ENCODE data around the gene GYPB.
"Not testable (repeated sequence)": the region's sequence is repeated elsewhere in the genome, so short reads cannot be mapped to it uniquely, and the experiment has no call there.

The GYPB gene

DNA sequence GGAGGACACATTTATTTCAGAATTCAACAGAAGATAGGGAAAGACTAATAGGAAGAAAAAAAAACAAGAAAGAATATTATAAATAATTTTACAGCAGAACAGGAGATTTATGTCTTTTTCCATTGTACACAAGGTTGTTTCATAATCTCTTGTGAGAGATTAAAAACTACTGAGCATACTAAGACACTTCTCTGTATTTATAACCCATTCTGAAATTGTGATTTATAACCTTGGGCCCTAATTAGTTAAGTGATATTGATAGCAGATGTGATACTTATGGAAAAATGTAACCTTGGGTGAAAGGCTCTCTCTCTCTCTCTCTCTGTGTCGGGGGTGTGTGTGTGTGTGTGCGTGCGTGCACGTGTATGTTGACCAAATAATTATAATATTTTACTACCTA is 12.7 kb upstream of the GYPB start:
- H3K27me3 ChIP-seq (ENCODE audit: control insufficient read depth in 5 of 5, insufficient read depth in 4 of 5, low read length in 5 of 5); H3K4me3 ChIP-seq (ENCODE audit: low read depth in 1 of 5, low read length in 5 of 5); H3K36me3 ChIP-seq (ENCODE audit: control insufficient read depth in 5 of 5, insufficient read depth in 5 of 5, low read length in 5 of 5); H3K4me1 ChIP-seq (ENCODE audit: control insufficient read depth in 5 of 5, insufficient read depth in 5 of 5, low read length in 5 of 5); H3K27ac ChIP-seq (ENCODE audit: low read depth, low read length); H3K9me3 ChIP-seq (ENCODE audit: control insufficient read depth in 5 of 5, low read length in 5 of 5); H3K9ac ChIP-seq (ENCODE audit: low read length in 5 of 5): not testable (repeated sequence)

DNA sequence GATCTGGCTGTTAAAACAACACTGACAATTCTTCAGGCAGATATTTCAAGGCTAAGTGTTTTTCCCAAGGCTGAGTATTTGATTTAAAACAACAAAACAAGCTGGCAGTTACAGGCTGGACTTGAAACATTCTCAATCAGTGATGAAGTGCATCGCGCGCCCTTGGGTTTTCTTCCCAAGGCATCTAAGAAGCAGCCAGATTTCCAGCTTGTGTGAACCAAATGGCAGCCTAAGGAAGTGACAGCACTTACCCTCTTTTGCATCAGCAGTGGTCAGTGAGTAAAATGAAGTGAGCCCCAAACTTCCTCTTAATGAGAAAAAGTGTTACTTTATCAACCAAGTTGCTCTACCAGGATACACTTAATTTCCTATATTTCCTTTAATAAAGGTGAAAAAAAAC is 12.2 kb upstream of the GYPB start:
- H3K27me3 ChIP-seq (ENCODE audit: control insufficient read depth in 5 of 5, insufficient read depth in 4 of 5, low read length in 5 of 5); H3K36me3 ChIP-seq (ENCODE audit: control insufficient read depth in 5 of 5, insufficient read depth in 5 of 5, low read length in 5 of 5); H3K9ac ChIP-seq (ENCODE audit: low read length in 5 of 5); H3K27ac ChIP-seq (ENCODE audit: low read depth, low read length); H3K4me3 ChIP-seq (ENCODE audit: low read depth in 1 of 5, low read length in 5 of 5); H3K9me3 ChIP-seq (ENCODE audit: control insufficient read depth in 5 of 5, low read length in 5 of 5); H3K4me1 ChIP-seq (ENCODE audit: control insufficient read depth in 5 of 5, insufficient read depth in 5 of 5, low read length in 5 of 5): not testable (repeated sequence)

DNA sequence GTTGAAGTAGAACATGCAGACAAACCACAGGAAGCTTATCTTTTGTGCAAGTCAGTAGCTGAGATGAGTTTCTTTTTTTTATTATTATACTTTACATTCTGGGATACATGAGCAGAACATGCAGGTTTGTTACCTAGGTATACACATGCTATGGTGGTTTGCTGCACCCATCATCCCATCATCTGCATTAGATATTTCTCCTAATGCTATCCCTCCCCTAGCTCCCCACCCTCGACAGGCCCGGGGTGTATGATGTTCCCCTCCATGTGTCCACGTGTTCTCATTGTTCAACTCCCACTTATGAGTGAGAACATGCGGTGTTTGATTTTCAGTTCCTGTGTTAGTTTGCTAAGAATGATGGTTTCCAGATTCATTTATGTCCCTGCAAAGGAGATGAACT is 11.5 kb upstream of the GYPB start:
- H3K27me3 ChIP-seq (ENCODE audit: control insufficient read depth in 5 of 5, insufficient read depth in 4 of 5, low read length in 5 of 5); H3K36me3 ChIP-seq (ENCODE audit: control insufficient read depth in 5 of 5, insufficient read depth in 5 of 5, low read length in 5 of 5); H3K9me3 ChIP-seq (ENCODE audit: control insufficient read depth in 5 of 5, low read length in 5 of 5); H3K27ac ChIP-seq (ENCODE audit: low read depth, low read length); H3K4me3 ChIP-seq (ENCODE audit: low read depth in 1 of 5, low read length in 5 of 5); H3K9ac ChIP-seq (ENCODE audit: low read length in 5 of 5); H3K4me1 ChIP-seq (ENCODE audit: control insufficient read depth in 5 of 5, insufficient read depth in 5 of 5, low read length in 5 of 5): not testable (repeated sequence)

DNA sequence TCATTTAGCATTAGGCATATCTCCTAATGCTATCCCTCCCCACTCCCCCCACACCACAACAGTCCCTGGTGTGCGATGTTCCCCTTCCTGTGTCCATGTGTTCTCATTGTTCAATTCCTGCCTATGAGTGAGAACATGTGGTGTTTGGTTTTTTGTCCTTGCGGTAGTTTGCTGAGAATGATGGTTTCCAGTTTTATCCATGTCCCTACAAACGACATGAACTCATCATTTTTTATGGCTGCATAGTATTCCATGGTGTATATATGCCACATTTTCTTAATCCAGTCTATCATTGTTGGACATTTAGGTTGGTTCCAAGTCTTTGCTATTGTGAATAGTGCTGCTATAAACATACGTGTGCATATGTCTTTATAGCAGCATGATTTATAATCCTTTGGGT is 7.5 kb upstream of the GYPB start:
- not testable (repeated sequence) for H3K27ac ChIP-seq (ENCODE audit: low read depth, low read length); H3K36me3 ChIP-seq (ENCODE audit: control insufficient read depth in 5 of 5, insufficient read depth in 5 of 5, low read length in 5 of 5); H3K9ac ChIP-seq (ENCODE audit: low read length in 5 of 5); H3K27me3 ChIP-seq (ENCODE audit: control insufficient read depth in 5 of 5, insufficient read depth in 4 of 5, low read length in 5 of 5); H3K4me3 ChIP-seq (ENCODE audit: low read depth in 1 of 5, low read length in 5 of 5); H3K9me3 ChIP-seq (ENCODE audit: control insufficient read depth in 5 of 5, low read length in 5 of 5); H3K4me1 ChIP-seq (ENCODE audit: control insufficient read depth in 5 of 5, insufficient read depth in 5 of 5, low read length in 5 of 5)

DNA sequence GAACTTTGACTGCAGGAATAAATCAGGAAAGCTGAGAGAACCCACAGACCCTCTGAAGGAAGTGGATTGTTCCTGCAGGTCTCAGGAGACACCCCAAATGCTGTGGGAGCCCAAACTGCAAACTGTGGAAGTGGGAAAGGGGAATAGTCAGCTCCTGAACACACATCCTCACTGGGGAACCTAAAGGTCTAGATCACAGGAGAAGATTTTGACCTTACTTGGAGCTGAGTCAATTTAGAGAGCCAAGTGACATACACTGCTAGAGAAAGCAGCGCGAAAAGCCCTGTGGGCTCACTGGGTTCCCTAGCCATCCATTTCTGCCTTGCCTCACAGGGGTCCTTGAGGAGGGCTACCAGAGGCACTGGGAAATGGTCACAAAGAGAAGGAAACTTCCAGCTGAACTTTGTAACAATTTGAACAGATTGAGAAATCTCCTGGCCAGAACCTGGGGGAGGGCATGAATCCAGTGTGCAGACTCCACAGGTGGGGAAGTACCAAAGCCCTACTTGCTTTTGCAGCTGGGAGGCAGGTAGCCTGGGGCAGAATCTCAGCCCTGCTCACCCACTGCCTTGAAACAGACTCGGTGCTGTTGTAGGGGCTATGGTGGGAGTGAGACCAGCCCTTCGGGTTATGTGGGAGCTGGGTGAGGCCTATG is 5.3 kb upstream of the GYPB start:
- not testable (repeated sequence) for H3K4me3 ChIP-seq (ENCODE audit: low read depth in 1 of 5, low read length in 5 of 5); H3K9me3 ChIP-seq (ENCODE audit: control insufficient read depth in 5 of 5, low read length in 5 of 5); H3K36me3 ChIP-seq (ENCODE audit: control insufficient read depth in 5 of 5, insufficient read depth in 5 of 5, low read length in 5 of 5)

DNA sequence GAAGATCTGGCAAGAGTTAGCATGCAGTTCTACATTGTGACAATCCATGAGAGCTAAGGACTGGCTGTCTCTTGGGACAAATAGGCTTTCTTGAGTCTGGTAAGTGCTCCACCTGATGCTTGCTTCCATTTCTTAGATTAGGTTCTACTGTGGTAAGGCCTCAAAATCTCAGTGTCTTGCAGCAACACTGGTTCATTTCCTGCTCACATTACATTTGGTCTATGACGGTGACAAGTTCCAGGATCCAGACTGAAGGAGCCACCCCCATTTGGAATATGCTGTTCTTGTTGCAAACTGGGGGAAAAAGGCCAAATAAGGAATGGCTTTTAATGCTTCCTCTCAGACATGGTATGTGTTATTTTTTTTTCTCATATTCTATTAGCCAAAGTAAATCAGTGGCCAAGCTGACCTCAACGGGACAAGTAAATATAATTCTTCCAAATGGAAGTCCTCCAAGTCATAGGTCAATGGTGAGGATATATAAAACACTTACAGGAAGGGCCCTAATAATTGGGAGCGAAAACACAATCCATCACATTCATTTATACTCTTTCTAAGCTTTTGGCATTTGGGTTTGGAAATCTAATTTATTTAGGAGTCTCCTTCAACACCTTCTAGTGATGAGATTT is 3.7 kb upstream of the GYPB start:
- not testable (repeated sequence) for H3K4me3 ChIP-seq (ENCODE audit: low read depth in 1 of 5, low read length in 5 of 5); H3K36me3 ChIP-seq (ENCODE audit: control insufficient read depth in 5 of 5, insufficient read depth in 5 of 5, low read length in 5 of 5); H3K27ac ChIP-seq (ENCODE audit: low read depth, low read length); H3K27me3 ChIP-seq (ENCODE audit: control insufficient read depth in 5 of 5, insufficient read depth in 4 of 5, low read length in 5 of 5); H3K9ac ChIP-seq (ENCODE audit: low read length in 5 of 5); H3K9me3 ChIP-seq (ENCODE audit: control insufficient read depth in 5 of 5, low read length in 5 of 5); H3K4me1 ChIP-seq (ENCODE audit: control insufficient read depth in 5 of 5, insufficient read depth in 5 of 5, low read length in 5 of 5)

More for the DNA sequence above, 5.3 kb upstream of the GYPB start:
- not testable (repeated sequence) for H3K27me3 ChIP-seq (ENCODE audit: control insufficient read depth in 5 of 5, insufficient read depth in 4 of 5, low read length in 5 of 5); H3K9ac ChIP-seq (ENCODE audit: low read length in 5 of 5); H3K27ac ChIP-seq (ENCODE audit: low read depth, low read length); H3K4me1 ChIP-seq (ENCODE audit: control insufficient read depth in 5 of 5, insufficient read depth in 5 of 5, low read length in 5 of 5)

DNA sequence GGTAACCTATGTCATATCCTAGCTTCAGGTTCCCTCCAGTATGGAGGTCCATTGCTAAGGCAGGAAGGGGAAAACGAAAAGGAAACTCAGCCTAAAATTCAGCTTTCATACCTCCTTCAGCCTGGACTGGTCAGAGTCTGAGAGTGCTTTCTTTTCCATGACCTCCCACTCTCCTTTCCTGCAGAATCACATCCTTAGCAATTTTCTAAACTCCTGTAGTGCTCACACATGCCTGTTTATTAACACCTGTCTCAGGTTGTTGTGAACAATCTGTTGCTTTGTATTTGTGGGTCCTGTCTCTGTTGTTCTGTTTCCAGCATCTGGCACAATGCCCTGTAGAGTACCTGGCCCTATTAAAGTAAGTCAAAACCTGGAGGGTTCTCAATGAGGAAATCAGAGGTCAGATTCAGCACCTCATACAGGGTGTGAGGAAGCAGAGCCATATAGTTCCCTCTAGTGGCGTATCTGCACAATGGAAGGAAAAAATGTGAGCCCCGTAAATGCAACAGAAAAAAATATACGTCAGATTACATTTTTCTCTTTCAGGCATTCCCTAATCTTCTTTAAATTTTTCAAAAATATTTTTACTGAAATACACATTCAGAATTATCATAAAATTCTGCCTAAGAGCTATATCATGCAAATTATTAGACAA is 2.3 kb upstream of the GYPB start:
- not testable (repeated sequence) for H3K9ac ChIP-seq (ENCODE audit: low read length in 5 of 5); H3K4me3 ChIP-seq (ENCODE audit: low read depth in 1 of 5, low read length in 5 of 5); H3K9me3 ChIP-seq (ENCODE audit: control insufficient read depth in 5 of 5, low read length in 5 of 5); H3K36me3 ChIP-seq (ENCODE audit: control insufficient read depth in 5 of 5, insufficient read depth in 5 of 5, low read length in 5 of 5); H3K4me1 ChIP-seq (ENCODE audit: control insufficient read depth in 5 of 5, insufficient read depth in 5 of 5, low read length in 5 of 5); H3K27ac ChIP-seq (ENCODE audit: low read depth, low read length); H3K27me3 ChIP-seq (ENCODE audit: control insufficient read depth in 5 of 5, insufficient read depth in 4 of 5, low read length in 5 of 5)

DNA sequence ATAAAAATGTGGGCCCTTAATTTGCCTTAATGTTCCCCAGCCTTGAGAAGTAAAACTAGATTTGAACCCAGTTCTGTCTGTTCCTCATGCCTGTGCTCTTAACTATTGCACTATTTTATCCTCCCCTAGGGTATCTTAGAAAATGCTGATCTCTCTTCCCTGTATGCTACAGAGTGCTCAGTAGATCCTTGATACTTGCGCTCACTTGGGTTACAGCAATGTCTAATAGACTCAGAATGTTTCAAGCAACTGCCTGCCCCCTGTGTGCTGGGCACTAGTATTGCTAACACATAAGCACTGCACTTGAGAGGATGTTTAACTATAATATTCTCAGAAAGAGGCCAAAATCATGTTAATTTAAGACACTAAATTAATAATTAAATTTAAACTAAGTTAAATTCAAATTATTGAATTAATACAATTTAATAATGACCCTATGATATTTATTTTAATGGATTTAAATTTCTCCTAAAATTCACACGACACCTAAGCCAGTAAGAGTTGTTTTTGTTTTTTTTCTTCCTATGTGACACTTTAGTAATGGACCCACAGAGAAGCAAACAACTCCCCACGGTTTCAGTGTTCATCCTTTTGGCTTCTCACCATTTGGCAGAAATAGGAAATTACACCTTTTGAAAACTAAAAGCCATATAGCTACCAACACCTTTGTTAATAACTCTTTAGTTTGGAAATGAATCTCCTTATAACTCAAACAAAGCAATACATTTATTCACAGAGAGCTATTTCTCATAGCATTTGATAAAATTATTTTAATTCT is 768 bp downstream of the GYPB start:
- H3K9me3 ChIP-seq (ENCODE audit: control insufficient read depth in 5 of 5, low read length in 5 of 5); H3K27ac ChIP-seq (ENCODE audit: low read depth, low read length); H3K36me3 ChIP-seq (ENCODE audit: control insufficient read depth in 5 of 5, insufficient read depth in 5 of 5, low read length in 5 of 5); H3K9ac ChIP-seq (ENCODE audit: low read length in 5 of 5); H3K4me3 ChIP-seq (ENCODE audit: low read depth in 1 of 5, low read length in 5 of 5); H3K27me3 ChIP-seq (ENCODE audit: control insufficient read depth in 5 of 5, insufficient read depth in 4 of 5, low read length in 5 of 5); H3K4me1 ChIP-seq (ENCODE audit: control insufficient read depth in 5 of 5, insufficient read depth in 5 of 5, low read length in 5 of 5): not testable (repeated sequence)

DNA sequence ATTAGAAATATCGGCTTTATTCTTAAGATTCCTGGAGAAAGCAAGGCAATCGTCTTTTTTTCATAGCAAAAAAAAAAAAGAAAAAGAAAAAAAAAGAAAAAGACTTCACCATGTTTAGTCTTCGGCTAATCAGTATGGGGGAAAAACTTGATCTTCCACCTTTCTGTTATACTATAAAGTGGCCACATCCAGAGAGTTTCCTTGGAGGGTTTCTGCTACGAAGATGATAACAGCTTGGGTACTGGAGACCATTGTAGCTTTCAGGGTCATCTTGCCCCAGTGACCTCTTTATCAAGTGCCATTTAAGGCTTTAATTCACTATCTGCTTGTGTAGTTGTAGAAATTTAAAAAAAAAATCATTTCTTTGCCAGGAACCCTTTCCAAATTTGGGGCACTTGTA is 1.9 kb downstream of the GYPB start:
- H3K4me3 ChIP-seq (ENCODE audit: low read depth in 1 of 5, low read length in 5 of 5); H3K27me3 ChIP-seq (ENCODE audit: control insufficient read depth in 5 of 5, insufficient read depth in 4 of 5, low read length in 5 of 5); H3K9me3 ChIP-seq (ENCODE audit: control insufficient read depth in 5 of 5, low read length in 5 of 5); H3K4me1 ChIP-seq (ENCODE audit: control insufficient read depth in 5 of 5, insufficient read depth in 5 of 5, low read length in 5 of 5); H3K36me3 ChIP-seq (ENCODE audit: control insufficient read depth in 5 of 5, insufficient read depth in 5 of 5, low read length in 5 of 5); H3K9ac ChIP-seq (ENCODE audit: low read length in 5 of 5); H3K27ac ChIP-seq (ENCODE audit: low read depth, low read length): not testable (repeated sequence)

DNA sequence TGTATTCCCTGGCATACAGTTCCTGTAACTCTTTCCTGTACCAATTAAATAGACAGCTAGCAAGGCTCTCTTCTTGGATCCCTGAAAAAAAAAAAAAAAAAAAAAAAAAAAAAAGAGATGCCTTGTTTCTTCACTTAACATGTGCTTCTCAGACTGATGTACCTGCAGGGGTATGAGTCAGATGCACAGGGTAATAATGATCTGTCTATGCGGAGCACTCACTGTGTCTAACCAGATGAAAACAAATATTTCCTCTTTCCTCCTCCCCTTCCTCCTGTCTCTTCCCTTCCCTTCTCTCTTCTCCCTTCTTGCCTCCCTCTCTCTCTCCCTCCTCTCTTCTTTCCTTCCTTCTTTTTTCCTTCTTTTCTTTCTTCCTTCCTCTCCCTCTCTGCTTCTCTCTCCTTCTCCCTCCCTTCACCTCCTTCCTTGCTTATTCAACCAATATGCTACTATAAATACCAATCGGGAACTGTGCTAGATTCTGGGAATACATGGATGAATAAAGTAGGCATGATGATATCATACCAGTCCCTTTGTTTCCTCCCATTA is 3.0 kb downstream of the GYPB start:
- H3K9me3 ChIP-seq (ENCODE audit: control insufficient read depth in 5 of 5, low read length in 5 of 5); H3K4me3 ChIP-seq (ENCODE audit: low read depth in 1 of 5, low read length in 5 of 5); H3K9ac ChIP-seq (ENCODE audit: low read length in 5 of 5); H3K4me1 ChIP-seq (ENCODE audit: control insufficient read depth in 5 of 5, insufficient read depth in 5 of 5, low read length in 5 of 5); H3K27ac ChIP-seq (ENCODE audit: low read depth, low read length); H3K27me3 ChIP-seq (ENCODE audit: control insufficient read depth in 5 of 5, insufficient read depth in 4 of 5, low read length in 5 of 5); H3K36me3 ChIP-seq (ENCODE audit: control insufficient read depth in 5 of 5, insufficient read depth in 5 of 5, low read length in 5 of 5): not testable (repeated sequence)

All from subcutaneous abdominal adipose tissue (tissue), 5 donors.